GM10248 (cell line): Measurements from ENCODE around the gene ZNF287.

ENCODE experiments used
- CTCF ChIA-PET: fragments of 300-600 bp; sonication (Branson Sonifier 250); formaldehyde crosslinking; extraction: SDS; loops from one replicate; lab custom pipeline; 2021; ENCODE audit warnings: antibody characterized with exemption; lab: Yijun Ruan, JAX
- POLR2A ChIA-PET: fragments of 350-650 bp; sonication (Branson Sonifier 250); formaldehyde crosslinking; extraction: SDS; loops from one replicate; lab custom pipeline; 2020; ENCODE audit warnings: antibody characterized with exemption; lab: Yijun Ruan, JAX
- DNase-seq: peaks from one replicate; pipeline ENCODE4 v3.0.0; 2012; ENCODE audit errors: extremely low spot score
- TF ChIP-seq, protein P1 (sequence below): IDR thresholded peaks from 2 replicates; pipeline ENCODE4 v1.5.1; 2012; ENCODE audit warnings: mild to moderate bottlenecking, low read depth; ENCODE audit errors: extremely low read depth, missing control alignments, control extremely low read depth

Gene ZNF287

DNA sequence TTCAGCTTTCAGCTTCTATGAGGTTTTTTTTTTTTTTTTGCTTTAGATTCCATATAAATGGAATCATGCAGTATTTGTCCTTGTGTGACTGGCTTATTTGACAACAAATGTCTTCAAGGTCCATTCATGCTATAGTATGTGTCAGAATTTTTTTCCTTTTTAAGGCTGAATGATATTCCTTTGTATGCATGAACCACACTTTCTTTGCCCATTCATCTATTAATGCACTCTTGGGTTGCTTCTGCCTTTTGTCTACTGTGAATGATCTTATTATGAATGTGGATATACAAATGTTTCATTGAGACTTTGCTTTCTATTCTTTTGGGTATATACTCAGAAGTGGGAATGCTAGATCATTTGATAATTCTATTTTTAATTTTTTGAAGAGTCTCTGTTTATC lies 50.0 kb downstream of the ZNF287 start:
- DNase-seq, result no peak
- TF ChIP-seq, protein P1, sequence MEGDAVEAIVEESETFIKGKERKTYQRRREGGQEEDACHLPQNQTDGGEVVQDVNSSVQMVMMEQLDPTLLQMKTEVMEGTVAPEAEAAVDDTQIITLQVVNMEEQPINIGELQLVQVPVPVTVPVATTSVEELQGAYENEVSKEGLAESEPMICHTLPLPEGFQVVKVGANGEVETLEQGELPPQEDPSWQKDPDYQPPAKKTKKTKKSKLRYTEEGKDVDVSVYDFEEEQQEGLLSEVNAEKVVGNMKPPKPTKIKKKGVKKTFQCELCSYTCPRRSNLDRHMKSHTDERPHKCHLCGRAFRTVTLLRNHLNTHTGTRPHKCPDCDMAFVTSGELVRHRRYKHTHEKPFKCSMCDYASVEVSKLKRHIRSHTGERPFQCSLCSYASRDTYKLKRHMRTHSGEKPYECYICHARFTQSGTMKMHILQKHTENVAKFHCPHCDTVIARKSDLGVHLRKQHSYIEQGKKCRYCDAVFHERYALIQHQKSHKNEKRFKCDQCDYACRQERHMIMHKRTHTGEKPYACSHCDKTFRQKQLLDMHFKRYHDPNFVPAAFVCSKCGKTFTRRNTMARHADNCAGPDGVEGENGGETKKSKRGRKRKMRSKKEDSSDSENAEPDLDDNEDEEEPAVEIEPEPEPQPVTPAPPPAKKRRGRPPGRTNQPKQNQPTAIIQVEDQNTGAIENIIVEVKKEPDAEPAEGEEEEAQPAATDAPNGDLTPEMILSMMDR, result no peak
- POLR2A ChIA-PET, result interaction anchor here (0.6 kb wide), 1 partner anchor 519 kb away, joined by 4 read pairs; no protein-coding TSS in a partner anchor
- CTCF ChIA-PET, result interaction anchor here (1.0 to 9.1 kb wide), 4 partner anchors 8 to 155 kb away, joined by 3 to 102 read pairs (median 56); no protein-coding TSS in a partner anchor

DNA sequence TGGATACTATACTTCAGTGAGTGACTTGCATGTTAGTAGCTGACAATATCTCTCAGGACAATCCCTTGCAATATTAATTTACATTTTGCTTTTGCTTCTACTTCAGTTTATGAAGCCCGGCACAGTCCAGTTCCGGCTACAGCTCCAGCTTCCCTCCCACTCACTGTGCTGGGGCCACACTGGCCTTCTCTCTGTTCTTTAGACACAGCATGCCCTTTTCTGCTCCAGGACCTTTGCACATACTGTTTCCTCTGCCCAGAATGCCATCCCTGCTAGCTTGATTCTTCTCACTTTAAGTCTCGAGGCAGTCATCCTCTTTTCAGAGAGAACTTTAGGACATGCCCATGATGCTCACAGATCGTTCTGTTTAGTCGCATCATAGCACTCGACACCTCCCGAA lies 51.5 kb downstream of the ZNF287 start:
- DNase-seq, result no peak
- ChIA-PET CTCF (interaction anchor here (1.8 to 9.1 kb wide), 2 partner anchors 10 to 65 kb away, joined by 5 to 76 read pairs; no protein-coding TSS in a partner anchor), POLR2A (no interaction called here)
- TF ChIP-seq, protein P1, result no peak

DNA sequence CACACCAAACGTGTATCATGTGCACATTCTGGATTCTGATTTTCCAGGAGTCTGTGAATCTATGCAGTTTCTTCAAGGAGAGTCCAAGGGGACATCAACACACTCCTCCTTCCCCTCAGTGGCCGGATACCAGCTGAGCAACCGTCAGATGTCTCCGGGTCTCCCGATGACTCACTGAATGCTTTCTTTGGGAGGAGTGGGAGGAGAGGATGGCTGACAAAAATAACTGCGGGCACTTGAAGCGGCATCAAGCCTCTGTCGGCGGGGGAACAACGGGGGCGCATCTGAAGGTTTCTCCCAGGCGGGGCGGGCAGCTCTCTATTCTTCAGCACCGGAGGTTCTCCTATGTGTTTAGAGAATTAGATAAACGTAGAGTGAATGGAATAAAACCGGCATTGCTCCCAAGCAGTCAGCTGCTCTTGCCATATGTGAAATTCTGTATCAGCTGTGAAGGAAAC lies 52.4 kb downstream of the ZNF287 start:
- TF ChIP-seq, protein P1, result no peak
- ChIA-PET CTCF (interaction anchor here (1.8 to 9.1 kb wide), 2 partner anchors 9 to 64 kb away, joined by 5 to 76 read pairs; no protein-coding TSS in a partner anchor), POLR2A (no interaction called here)
- DNase-seq, result no peak

DNA sequence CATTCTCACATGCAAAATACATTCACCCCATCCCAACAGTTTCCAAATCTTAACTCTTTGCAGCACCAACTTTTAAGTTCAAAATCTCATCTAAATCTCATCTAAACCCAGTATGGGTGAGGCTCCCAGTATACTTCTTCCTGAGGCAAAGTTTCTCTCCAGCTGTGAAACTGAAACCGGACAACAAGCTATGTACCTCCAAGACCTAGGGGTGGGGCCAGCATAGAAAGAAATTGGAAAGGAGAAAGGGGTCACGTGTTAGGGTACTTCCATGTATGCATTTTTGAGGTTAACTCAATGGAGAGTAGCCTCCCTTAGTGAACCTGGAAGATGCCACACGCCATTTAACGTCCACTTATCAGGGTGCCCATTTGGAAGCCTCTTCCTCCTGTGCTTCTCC lies 53.1 kb downstream of the ZNF287 start:
- CTCF ChIA-PET, result interaction anchor here (1.8 to 9.1 kb wide), 2 partner anchors 8 to 63 kb away, joined by 5 to 76 read pairs; no protein-coding TSS in a partner anchor
- POLR2A ChIA-PET, result no interaction called here
- TF ChIP-seq, protein P1, result no peak
- DNase-seq, result no peak

DNA sequence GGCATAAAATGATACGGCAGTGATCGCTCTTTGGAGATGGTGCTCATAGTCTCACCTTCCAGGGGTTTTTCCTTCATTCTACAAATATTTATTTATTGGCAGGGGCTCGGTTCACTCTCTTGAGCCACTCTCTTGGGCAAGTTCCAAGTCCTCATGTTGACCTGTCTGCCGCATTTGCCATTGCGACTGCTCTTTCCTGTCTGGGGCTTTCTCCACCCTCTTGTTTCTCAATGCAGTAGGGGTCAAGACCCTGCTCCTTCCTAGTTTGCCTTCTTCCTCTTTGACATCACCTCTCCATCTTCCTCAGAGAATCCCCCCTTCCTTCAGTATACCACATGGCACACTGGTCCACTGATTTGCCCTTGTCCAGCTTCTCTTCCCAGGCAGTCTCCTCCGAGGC lies 55.1 kb downstream of the ZNF287 start:
- TF ChIP-seq, protein P1, result no peak
- POLR2A ChIA-PET, result no interaction called here
- CTCF ChIA-PET, result interaction anchor here (1.1 to 2.2 kb wide), 2 partner anchors 75 to 150 kb away, joined by 3 to 9 read pairs; no protein-coding TSS in a partner anchor
- no peak for DNase-seq

DNA sequence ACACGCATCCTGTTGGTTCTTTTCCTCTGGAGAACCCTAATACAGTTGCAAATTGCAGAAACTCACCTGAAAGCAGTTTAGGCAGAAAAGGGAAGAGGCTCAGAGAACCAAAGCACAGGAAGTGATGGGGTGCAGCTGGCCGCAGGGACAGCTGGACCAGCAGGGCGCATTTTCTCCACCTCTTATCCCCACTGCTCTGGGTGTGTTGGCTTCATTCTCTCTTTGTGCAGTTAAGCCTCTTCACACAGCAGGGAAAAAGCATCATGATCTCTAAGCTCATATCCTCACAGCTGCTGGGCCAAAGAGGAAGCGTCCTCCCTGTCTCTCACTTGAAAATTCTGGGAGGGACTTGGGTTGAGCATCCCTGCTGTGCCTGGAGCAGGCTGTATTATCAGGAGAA lies 57.0 kb downstream of the ZNF287 start:
- no peak for DNase-seq
- CTCF ChIA-PET, result interaction anchor here (2.5 to 4.9 kb wide), 2 partner anchors 9 to 59 kb away, joined by 12 to 35 read pairs; no protein-coding TSS in a partner anchor
- TF ChIP-seq, protein P1, result no peak
- POLR2A ChIA-PET, result no interaction called here
